ENCODE measurements around the gene CCL22.

GRCh38 chr16:57361404-57361803, 2.8 kb downstream of the CCL22 start:
- no peak for TF ChIP-seq CTCF (conservative IDR thresholded peaks at IDR 0.05; ENCODE audit: low read depth, low read length)
- TF ChIP-seq EZH2 (IDR thresholded peaks at IDR 0.05; ENCODE audit: borderline replicate concordance, low read depth, low read length, poor library complexity, severe bottlenecking) = no peak
